Activated CD8-positive, alpha-beta memory T cell treated with anti-CD3 and anti-CD28 coated beads for 24 hours (primary cell): ENCODE data around the gene ST6GAL1.
"Not testable (repeated sequence)": the region's sequence is repeated elsewhere in the genome, so short reads cannot be mapped to it uniquely, and the experiment has no call there.

Experiments used
- DNase-seq: peaks from one replicate; pipeline ENCODE4 v3.0.0-alpha.2; 2020

The ST6GAL1 gene

DNA sequence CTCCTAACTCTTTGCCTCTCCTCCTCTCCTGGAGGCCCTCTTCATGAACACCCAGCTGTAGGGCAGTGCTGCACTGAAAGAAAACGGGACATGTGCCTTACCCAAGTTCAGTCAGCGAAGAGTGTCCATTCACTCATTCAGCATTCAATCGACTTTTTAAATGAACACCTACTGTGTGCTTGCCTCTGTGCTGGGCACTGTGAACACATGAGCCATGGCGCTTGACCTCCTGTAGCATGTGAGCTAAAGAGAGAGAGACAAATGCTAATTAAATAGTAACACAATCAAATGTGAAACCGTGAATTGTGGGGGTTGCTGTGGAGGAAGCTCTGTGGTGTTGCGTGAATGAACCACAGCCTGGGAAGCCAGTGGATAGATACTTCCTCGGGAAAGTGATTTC is 43.4 kb downstream of the ST6GAL1 start:
- DNase-seq, result no peak

DNA sequence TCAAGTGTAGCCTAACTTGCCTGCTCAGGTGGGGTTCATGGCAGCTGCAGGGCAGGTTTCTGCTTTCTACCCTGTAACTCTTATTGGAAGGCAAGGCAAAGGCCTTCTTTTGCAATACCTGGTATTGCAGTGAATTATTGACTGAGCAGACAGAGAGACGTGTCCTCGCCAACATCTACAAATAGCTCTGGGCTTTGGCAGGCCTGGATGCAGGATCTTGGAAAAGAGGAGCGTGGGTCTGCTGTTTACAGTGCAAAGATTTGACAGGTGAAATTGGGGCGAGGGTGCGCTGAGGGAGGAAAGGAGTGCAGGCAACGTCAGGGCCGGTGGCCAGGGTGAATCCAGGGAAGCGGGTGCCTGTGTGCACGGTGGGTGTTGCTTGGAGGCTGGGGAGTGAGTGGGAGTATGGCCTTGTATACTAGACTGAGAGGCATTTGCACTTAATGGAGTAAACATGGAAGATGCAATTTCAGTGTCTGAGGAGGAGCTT is 44.5 kb downstream of the ST6GAL1 start:
- no peak for DNase-seq

DNA sequence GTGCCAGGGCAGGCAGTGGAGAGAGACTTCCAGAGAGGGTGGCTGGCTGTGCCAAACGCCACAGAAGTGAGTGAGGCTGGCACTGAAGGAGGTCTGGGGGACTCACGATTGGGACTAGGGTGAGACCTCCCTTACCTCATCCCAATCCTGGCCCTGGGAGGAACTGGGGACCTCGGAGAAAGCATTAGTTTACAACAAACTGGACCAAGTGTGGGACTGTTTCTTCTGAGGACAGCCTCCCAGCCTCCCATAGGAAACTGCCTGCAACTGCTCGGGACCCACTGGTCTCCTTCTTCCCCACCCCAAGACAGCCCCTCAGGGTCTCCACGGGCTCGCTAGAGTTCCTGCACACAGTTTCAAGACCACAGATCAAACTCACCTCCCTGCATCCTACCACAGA is 45.4 kb downstream of the ST6GAL1 start:
- DNase-seq, result no peak

DNA sequence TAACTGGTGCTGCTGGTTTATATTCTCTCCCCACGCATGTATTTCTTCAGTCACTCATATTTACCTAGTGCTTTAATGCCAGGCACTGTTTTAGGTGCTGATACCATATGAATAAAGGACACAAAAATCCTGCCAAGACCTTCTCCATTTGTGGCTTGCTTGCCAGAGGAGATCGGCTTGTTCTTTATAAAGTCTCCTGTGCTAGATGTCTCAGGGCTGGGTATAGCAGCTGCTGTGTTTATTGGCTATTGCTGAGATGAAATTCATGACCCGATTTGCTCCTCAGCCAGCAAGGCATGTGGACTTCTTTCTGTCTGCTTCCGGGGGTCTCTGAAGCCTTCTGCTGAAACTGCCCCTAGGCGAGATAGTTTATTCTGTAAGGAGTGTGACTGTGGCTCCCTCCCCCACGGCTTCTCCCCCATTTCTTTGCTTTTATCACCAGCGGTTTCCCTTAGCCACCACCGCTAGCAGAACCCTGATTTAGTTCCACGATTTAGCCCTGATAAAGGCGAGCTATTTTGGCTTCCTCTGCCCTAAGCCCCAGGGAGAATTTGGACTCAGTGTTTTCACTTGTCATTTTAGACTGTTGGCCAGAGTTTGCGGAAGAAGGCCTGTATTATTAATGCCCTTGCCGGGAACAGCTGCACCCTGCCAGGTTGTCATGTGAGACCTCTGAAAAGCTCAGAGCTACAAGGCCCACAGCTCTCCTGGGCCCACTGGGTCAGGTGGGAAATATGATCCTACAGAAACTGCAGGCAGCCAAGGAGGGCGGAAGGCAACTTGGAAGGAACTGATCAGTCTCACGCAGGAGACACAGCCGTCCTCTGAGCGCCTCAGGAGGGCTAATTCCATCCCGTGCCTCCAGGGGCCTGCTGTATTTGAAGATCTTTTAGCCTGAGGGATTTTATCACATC is 46.8 kb downstream of the ST6GAL1 start:
- no peak for DNase-seq

DNA sequence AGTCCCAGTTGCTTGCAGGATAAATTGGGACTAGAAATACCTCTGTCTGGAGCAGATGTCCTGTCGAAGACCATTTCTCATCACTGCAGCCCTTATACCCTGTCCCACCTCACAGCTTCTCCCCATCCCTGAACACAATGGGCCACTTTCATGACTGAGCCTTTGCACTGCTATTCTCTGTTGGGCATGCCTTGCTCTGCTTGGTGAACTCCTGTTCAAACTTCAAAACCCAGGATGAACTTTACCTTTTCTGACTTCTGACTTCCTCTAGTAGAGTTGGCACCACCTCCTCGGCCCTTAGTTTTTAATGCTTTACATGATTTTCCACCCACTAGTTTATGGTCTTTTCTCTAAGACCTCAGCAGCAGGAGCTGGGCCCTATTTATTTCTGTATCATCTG is 48.4 kb downstream of the ST6GAL1 start:
- no peak for DNase-seq

DNA sequence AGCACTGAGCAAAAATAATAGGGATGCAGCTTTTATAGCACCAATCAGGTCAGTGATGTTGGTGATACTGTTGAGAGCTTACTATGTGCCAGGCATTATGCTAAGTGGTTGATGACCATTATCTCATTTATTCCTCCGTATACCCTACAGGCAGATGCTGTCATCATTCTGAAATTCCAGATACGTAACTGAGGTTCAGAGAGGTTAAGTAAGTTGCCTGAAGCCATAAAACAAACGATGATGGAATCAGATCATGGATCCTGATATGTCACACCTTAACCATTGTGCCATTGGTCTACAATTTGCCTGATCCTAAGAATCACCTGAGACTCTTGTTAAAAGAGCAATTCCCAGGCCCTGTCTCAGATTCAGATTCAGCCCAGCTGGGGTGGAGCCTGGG is 49.5 kb downstream of the ST6GAL1 start:
- DNase-seq, result no peak

DNA sequence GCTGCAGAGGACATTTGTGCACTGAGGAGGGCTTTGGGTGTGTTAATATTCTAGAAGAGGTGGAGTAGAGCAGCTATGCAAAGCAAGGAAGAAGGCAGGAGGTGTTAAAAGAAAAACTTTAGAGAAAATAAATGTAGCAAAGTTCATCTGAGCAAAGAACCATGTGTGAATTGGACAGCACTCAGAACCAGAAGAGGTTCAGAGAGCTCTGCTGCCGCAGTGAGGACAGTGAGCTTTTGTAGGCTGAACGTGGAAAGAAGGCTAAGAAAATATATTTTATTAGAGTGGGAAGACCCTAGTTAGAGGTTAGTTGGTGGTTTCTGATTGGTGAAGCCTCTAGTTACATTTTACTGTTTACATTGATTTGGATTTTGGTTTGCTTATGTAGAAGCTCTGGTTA is 50.7 kb downstream of the ST6GAL1 start:
- DNase-seq, result no peak

DNA sequence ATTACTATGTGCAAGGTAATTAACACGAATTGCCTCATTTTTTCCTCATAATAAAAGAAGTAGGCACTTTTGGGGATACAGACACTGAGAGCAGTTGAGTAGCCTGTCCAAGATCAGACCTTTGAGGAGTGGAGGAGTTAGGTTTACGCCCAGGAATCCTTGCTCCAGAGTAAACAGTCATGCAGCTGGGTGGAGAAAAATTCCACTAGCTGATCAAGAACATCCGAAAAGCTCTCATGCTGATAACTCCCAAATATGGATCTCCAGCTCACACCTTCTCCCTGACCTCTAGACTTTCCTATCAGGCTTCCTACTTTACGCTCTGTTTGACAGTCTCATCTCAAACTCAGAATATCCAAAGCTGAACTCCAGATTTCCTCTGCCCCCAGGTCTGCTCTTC is 53.3 kb downstream of the ST6GAL1 start:
- DNase-seq, result no peak

DNA sequence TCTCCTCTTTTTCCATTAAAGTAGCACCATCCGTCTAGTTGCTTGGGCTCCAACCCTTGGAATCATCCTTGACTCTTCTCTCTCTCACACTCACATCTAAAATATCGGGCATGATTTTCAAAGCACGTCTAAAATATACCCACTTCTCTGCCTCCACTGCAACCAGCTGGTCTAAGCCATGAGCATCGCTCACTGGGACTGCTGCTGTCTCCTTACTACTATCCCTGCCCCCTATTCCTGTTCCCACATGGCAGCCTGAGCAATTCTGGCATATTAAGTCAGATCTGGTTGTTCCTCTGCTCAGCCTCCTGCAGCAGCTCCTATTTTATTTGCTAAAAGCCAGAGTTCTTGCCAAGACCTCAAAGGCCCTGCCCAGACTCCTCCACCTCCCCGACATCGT is 53.7 kb downstream of the ST6GAL1 start:
- DNase-seq, result no peak

DNA sequence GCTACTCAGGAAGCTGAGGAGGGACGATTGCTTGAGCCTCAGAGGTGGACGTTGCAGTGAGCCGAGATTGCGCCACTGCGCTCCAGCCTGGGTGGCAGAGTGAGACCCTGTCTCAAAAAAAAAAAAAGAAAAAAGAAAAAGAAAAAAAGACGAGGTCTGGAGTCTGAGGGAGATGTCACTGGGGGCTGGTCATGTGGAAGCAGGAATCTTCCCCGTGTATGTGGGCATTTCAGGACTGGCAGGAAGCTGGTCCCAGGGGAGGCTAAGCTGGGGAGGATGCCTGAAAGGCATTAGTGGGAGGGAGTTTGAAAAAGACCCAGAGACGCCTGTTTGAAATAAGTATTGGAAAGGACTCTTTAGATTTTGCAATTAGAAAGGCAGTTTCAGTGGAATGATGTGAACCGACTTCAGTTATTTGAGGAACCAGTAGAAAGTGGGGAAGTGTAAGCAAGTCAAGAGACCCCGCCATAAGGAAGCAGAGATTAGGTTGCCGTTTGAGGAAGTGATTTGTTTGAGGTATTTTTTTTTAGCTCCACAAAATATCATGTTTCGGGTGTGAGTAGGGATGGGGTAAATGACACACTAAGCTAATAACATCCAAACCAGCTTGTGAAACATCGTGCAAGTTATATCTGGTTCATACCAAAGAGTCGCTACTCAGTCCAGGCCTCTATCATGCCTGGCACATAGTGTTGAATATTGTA is 55.5 kb downstream of the ST6GAL1 start:
- DNase-seq, result no peak

DNA sequence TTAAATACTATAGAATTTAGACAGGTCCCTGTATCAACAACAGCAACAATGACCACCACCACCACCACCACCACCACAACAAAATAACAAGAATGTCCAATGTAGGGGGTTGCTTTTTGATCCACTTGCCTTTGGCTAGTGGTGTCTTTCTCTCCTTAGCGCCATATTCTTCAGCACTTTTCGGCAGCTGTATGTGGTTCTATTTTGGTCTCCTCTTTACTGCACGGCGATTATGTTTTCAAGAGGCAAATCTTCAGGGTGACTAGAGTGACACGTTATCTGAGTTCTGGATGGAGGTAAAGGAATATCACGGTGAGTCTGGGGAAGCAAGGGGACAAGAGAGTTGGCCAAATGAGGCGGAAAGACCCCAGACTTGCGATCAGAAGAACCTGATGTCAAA is 56.1 kb downstream of the ST6GAL1 start:
- DNase-seq, result no peak

DNA sequence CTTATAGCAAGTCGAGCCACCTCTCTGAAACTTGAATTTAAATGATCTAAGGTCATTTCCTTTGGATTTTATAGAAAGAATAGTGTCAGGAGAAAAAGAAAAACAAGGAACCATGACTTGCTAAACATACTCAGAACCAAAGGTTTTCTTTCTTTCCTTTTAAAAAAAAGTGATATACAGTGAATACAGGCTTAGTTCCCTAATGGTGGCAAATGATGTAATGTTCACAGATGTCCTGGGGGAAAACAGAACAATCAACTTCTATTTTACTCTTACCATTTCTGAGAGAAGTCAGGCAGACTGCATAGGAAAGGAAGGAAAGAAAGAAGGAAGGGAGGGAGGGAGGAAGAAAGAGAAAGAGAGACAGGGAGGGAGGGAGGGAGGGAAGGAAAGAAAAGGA is 56.5 kb downstream of the ST6GAL1 start:
- DNase-seq, result no peak

DNA sequence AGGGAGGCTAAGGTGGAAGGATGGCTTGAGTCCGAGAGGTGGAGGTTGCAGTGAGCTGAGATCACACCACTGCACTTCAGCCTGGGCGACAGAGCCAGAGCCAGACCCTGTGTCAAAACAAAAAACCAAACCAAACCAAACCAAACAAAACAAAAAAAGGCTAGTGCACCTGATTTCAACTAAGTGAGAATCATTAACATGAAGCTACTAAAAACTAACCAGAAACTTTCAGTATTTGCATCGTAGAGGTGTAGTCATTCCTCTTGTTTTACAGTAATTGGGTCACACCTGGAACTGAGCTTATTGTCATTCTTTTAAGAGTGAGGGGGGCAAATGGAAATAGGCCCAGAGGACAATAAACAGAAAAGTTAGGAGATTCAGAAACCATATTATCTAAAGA is 58.5 kb downstream of the ST6GAL1 start:
- no peak for DNase-seq

DNA sequence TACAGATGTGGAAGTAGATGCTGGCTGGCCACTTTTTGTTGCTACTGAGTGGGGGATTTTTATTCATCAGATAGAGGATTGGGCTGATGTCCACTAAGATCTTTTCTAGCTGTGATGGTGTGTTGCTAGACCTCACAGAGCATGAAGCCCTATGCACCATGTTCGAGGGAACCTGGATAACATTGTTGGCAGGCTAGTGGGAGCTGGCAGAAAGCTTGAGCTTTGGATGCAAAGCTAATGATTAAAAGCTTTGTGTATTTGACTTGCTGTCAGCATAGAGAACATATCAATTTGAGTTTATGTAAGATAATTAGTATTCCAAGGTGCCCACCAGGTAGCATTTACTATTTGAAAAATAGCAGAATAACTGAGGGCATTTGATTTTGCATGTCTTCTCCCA is 59.1 kb downstream of the ST6GAL1 start:
- DNase-seq, result no peak

DNA sequence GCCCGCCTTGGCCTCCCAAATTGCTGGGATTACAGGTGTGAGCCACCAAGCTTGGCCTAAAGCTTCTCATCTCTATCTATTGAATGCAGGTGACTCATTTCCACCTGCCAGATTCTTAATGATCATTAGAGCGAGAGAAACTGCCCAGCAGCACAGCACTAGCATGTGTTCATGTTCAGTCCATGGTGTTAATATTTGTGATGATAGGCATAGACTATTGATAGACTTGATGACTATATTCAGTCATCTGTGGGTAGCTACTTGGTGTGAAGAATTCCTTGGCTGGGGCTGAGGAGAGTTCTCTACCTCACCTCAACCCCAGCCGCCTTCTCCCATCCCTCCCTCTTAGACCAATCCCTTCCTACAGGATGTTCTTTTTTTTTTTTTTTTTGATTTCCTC is 60.0 kb downstream of the ST6GAL1 start:
- DNase-seq, result no peak

DNA sequence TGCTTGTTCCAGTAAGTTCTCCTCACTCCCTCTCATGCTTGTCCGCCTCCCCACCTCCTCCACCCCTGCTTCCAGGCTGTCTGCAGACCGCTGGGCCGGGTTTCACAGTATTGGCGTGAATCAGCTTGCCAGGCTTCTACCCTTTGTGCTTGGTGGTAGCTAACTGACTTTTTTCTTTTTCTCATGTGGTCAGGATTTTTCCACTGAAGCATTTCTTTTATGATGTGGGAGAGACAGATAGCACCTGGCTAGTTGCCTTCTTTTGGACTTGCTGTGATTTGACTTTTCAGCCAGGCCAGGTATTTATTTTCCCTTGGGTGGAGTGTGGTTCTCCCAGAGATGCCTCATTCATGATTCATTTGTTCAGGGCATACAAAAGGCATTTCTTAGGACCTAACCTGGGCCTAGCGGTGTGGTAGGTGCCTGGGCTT is 60.6 kb downstream of the ST6GAL1 start:
- no peak for DNase-seq

DNA sequence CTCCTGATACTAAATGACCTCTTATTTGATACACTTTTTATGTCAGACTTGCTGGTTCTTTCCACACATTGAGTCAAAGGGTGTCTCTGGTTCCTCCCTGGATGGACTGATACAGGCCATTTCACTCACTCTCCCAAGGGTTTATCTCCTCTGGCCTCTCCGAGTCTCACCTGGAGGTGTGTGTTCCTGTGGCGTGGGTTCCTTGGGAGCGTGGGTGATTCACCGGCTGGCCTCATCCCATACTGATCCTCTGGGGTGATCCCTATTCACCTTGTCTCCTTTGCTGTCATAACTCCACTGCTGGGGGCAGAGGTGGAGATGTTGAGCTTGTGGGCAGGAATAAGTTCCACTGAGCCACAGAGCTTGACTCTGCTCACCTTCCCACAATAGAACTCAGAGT is 61.1 kb downstream of the ST6GAL1 start:
- no peak for DNase-seq

DNA sequence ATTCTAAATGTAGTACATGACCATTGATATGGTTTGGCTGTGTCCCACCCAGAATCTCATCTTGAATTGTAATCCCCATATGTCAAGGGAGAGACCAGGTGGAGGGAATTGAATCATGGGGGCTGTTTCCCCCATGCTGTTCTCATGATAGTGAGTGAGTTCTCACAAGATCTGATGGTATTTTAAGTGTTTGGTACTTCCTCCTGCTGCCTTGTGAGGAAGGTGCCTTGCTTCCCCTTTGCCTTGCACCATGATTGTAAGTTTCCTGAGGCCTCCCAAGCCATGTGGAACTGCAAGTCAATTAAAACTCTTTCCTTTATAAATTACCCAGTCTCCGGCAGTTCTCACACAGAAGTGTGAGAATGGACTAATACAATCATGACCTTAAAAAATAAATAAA is 61.8 kb downstream of the ST6GAL1 start:
- not testable (repeated sequence) for DNase-seq

DNA sequence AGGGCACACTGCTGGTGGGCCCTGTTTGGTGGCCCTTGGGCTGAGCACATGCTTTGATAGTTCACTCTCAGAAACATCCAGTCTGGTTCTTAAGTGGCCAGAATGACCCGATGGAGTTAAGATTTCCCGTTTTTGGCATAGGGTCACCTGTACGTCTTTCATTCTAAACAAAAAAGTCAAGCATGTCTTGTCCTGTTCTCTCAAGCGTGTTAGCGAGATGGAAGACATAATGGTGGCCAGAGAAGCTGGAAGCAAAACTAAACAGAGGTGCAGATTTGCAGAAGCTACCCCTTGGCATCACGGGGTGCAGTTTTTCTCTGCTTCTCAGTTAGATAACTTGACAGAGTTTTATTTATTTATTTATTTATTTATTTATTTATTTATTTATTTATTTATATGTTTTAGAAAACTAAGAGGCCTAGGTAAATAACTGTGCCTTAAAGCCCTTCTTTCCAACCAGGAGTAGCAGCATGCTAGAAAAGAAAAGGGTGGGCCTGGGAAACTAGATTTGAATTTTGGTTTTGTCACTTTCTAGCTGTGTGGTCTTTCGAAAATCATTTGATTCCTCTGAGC is 63.0 kb downstream of the ST6GAL1 start:
- DNase-seq, result no peak

DNA sequence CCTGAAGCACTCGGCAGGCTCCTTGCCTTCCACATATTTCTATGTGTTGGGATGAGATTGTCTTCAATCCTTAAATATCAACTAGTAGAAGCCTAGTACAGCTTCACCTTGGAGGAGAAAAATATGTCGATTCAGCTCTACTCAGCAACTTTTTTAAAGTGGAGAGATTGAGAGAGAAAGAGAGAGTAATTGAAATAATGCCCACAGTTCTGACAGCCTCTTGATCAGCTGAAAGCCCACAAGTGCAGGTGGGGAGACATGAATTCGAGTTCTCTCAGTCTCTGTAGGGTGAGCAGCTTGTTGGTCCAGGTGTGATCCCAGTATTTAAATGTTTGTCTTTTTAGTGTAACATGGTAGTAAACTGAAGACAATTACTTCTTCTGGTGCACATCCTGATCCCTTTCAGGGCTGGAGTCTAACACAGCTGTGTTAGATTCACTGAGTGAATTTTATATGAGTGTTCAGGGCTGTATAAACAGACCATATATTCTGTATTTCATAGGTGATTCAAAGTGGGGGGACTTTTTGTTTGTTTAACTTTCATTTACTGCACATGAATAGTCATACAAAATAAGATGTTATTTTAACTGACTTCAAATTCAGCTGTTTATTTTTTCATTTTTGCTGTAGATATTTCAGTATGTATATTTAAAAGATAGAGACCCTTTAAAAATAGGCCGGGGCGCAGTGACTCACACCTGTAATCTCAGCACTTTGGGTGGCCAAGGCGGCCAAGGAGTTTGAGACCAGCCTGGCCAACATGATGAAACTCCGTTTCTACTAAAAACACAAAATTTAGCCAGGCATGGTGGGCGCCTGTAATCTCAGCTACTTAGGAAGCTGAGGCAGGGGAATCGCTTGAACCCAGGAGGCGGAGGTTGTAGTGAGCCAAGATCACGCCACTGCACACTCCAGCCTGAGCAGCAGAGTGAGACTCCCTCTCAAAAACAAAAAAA is 64.0 kb downstream of the ST6GAL1 start:
- DNase-seq, result no peak

DNA sequence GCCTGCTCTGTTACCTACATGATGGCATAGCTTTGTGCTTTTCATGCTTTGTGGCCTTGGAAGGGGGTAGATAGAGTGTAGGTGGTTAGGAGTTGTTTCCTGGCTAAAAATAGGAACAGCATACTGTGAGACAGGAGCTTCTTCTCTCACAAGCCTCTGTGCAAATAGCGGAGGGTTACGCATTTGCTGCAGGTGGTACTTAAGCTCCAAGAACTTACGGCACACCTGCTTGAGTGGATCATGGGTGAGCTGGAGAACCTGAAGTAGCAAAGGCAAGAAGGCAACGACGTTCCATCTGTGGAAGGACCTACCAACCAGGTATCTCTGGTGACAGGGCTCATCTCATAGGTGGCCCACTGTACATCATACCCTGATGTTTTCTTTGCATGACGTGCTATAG is 66.0 kb downstream of the ST6GAL1 start:
- no peak for DNase-seq

DNA sequence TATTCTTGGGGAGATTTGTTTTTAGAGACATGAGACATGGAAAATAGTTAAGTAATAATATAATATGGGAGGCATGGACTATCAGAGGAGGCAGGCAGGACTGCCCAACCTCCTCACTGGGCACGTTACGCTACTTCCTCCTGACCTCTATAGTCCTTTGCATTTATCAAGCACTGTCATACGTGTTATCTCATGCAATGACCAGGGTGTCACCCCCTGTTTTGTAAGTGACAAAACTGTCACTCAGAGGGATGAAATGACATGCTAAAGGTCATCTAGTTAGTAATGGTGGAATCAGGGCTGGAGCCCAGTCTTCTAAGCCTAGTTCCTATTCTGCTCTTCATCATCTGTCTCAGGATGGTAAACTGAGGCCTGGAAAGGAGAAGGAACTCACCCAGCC is 66.7 kb downstream of the ST6GAL1 start:
- DNase-seq, result peak; percentile 41

DNA sequence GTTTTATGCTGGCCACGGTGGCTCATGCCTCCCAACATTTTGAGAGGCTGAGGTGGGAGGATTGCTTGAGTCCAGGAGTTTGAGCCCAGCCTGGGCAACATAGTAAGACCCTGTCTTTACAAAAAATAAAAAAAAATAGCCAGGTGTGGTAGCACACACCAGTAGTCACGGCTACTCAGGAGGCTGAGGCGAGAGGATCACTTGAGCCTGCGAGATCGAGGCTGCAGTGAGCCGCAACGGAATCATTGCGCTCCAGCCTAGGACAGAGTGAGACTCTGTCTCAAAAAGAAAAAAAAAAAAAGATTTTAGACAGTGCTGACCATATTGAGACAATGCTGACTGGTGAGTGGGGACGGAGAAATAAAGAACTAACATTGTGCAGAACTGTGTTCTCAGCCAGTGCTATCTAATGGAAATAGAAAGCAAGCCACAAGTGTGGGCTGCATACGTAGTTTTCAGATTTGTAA is 67.2 kb downstream of the ST6GAL1 start:
- DNase-seq, result no peak
